ENCODE measurements around the gene SLC8A1.
A peak's percentile ranks its signal among the peaks of the same experiment; 100 is the strongest.

The SLC8A1 gene

GRCh38 chr2:40361478-40361877, 90.4 kb downstream of the SLC8A1 start:
- H3K27ac ChIP-seq: no peak overlapping the region
- no peak for TF ChIP-seq CTCF (IDR thresholded peaks at IDR 0.05)
- DNase-seq (ENCODE audit: low spot score): no peak
- H3K4me3 ChIP-seq: no peak overlapping the region

GRCh38 chr2:40360652-40361051, 91.2 kb downstream of the SLC8A1 start:
- TF ChIP-seq CTCF (IDR thresholded peaks at IDR 0.05): no peak
- DNase-seq (ENCODE audit: low spot score): no peak
- H3K27ac ChIP-seq: peak overlapping the region in 1 of 2 donors; percentile 9
- no peak overlapping the region for H3K4me3 ChIP-seq

- H3K4me3 ChIP-seq: no peak overlapping the region
- H3K27ac ChIP-seq: no peak overlapping the region
- DNase-seq (ENCODE audit: low spot score): no peak
- TF ChIP-seq CTCF (IDR thresholded peaks at IDR 0.05): no peak
These were observed 92.1 kb downstream of the SLC8A1 start for GRCh38 chr2:40359811-40360210.

- no peak overlapping the region for H3K4me3 ChIP-seq
- no peak for DNase-seq (ENCODE audit: low spot score)
- no peak overlapping the region for H3K27ac ChIP-seq
- TF ChIP-seq CTCF (IDR thresholded peaks at IDR 0.05): no peak
These were observed 93.1 kb downstream of the SLC8A1 start for GRCh38 chr2:40358783-40359182.

- H3K27ac ChIP-seq: no peak overlapping the region
- no peak for TF ChIP-seq CTCF (IDR thresholded peaks at IDR 0.05)
- no peak for DNase-seq (ENCODE audit: low spot score)
- H3K4me3 ChIP-seq: no peak overlapping the region
These were observed 94.2 kb downstream of the SLC8A1 start for GRCh38 chr2:40357667-40358066.

GRCh38 chr2:40355451-40355850, 96.4 kb downstream of the SLC8A1 start:
- TF ChIP-seq CTCF (IDR thresholded peaks at IDR 0.05): no peak

GRCh38 chr2:40353231-40353630, 98.7 kb downstream of the SLC8A1 start:
- TF ChIP-seq CTCF (IDR thresholded peaks at IDR 0.05): no peak
- peak overlapping the region in 1 of 2 donors; percentile 78 for H3K27ac ChIP-seq

More at GRCh38 chr2:40355451-40355850, 96.4 kb downstream of the SLC8A1 start:
- Histone ChIP-seq H3K4me3 (no peak overlapping the region), H3K27ac (no peak overlapping the region)
- no peak for DNase-seq (ENCODE audit: low spot score)

More at GRCh38 chr2:40353231-40353630, 98.7 kb downstream of the SLC8A1 start:
- no peak overlapping the region for H3K4me3 ChIP-seq
- no peak for DNase-seq (ENCODE audit: low spot score)

All from coronary artery (tissue), 2 donors.